HG03521 (cell line): ENCODE results near the gene MEF2A.

ENCODE experiments used
- ATAC-seq: cut with Tn5 transposase; IDR thresholded peaks from one replicate; pipeline ENCODE4 v1.9.1; 2021; ENCODE audit warnings: mild to moderate bottlenecking, moderate library complexity; ENCODE audit not compliant: unreplicated experiment

MEF2A gene

GRCh38 chr15:99752556-99752955, 186.8 kb downstream of the MEF2A start:
- no peak for ATAC-seq

DNA sequence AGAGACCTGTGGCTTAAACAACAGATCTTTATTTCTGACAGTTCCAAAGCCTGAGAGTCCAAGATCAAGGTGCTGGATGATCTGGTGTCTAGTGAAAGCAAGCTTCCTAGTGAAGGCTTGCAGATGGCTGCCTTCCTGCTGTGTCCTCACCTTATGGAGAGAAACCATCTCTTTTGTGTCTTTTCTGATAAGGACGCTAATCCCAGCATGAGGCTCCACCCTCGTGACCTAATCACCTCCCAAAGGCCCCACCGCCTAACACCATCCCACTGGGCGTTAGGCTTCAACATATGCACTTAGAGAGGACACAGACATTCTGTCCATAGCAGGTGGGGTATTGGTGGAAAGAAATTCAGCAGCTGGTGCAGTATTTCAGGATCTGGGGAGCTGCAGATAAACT, 187.3 kb downstream of the MEF2A start:
- no peak for ATAC-seq

DNA sequence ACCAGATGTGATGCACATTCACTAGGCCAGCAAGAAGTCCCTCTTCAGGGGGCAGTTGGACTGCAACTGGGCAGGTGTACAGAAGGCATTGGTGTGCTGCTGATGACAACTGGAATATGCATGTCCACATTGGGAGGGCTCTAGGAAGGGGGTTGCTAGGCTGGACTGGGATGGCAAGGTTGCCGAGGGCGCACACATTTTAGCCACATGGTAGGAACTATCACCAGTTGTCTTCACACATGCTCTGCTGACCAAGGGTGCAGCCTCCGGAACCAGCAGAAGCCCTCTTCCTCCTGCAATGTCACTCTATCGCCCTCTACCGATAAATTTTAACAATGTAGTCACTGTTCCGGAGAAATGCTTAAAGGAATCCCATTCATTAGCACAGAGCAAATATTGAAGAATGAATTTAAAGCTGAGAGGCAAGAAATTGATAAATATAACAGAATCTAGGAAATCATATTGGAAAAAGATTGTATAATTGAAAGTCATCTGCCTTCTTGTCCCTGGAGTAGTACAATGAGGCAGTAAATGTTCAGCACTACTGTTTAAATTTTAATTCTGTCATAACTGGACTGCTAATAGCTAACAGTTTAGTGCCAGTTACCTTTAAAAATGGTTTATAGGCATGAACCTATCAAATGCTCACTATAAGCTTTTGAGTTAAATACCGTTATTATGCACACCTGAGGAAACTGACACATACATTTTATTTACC, 190.1 kb downstream of the MEF2A start:
- peak; percentile 84 for ATAC-seq

DNA sequence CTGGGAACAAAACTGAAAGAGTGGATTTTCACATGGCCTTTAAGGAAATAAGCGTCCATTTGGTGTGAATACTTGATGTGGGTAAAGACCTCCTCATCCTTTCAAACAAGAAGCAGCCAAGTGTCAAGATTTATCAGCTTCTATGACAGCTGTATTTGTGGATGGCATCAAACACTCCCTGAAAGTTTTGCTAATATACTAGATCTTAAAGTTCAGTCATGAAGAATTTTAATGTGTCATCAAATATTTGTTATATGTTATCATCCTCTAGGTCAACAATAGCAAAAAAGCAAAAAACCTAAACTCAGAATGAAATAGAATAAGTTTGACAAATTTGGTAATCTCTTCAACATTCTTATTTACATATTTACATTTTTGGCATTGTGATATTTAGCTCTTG, 196.5 kb downstream of the MEF2A start:
- ATAC-seq, result no peak

- ATAC-seq, result no peak
Observed at GRCh38 chr15:99763827-99764226, 198.0 kb downstream of the MEF2A start.

DNA sequence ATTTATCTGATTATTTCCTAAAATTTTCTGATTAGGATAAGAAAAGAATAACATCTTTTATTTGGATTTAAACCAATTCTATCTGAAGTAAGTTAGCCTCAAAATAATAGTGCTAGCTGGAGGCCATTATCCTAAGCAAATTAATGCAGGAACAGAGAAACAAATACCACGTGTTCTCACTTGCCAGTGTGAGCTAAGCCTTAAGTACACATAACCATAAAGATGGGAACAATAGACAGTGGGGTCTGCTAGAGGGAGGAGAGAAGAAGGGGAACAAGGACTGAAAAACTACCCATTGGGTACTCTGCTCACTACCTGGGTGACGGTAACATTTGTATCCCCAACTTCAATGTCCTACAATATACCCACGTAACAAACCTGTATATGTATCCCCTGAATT, 198.7 kb downstream of the MEF2A start:
- no peak for ATAC-seq
